Measurements from ENCODE around the gene MRPL55. TPM values are rescaled to one million over a fixed set of nuclear protein-coding genes. Genes with fewer than 3 reads are reported as not detected.
A peak's percentile ranks its signal among the peaks of the same experiment; 100 is the strongest.

MRPL55 gene
- total RNA-seq, 1 donor from 2014 or later = 42.4 TPM

DNA sequence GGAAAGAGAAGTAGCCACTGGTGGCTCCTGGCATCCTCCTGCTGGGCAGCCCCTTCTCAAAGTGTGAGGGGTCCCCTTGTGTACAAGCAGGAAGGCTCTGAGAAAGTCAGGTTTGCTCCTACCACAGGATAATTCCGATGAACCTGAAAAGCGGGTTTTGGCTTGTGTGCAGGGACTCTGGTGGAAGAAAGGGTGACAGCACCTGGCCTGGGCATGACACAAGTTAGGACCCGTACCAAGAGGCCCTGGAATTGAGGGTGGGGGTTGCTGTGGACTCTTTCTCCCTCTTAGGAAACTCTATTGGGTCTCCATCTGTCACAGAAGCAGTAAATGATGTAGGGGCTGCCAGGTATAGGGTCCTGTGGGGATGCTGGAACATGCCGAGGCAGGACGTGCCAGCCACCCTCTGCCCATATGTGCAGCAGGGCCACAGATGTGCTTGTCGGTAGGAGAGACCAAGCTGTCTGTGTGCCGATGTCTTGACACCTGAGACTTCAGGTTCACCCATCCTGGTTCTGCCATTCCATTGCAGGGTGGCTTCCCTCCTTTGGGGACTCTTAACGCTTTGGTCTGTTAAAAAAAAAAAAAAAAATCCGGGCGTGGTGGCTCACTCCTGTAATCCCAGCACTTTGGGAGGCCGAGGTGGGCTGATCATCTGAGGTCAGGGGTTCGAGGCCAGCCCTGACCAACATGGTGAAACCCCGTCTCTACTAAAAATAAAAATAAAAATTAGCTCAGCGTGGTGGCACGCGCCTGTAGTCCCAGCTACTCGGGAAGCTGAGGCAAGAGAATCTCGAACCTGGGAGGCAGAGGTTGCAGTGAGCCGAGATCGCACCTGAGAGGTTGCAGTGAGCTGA, 15.8 kb downstream of the MRPL55 start:
- DNase-seq (ENCODE audit: low spot score) = no peak
- peaks cover 41% of the 10 kb centered on the region for H3K9me3 Mint-ChIP-seq
- Histone ChIP-seq H3K27me3 (no peaks in the 10 kb centered on the region), H3K9me3 (ENCODE audit: low read depth) (no peaks in the 10 kb centered on the region), H3K36me3 (no peaks in the 10 kb centered on the region), H3K27ac (no peak overlapping the region), H3K79me2 (ENCODE audit: low read depth) (peaks cover 91% of the 10 kb centered on the region), H3F3A (ENCODE audit: low read depth) (no peaks in the 10 kb centered on the region), H3K4me3 (no peak overlapping the region), H3K4me2 (no peak overlapping the region), H4K20me1 (ENCODE audit: low read depth) (peaks cover 68% of the 10 kb centered on the region), H3K9ac (no peak overlapping the region), H2AFZ (replicated peaks) (no peak overlapping the region), H3K4me1 (no peaks in the 10 kb centered on the region)
- H3K4me1 Mint-ChIP-seq = peaks cover 18% of the 10 kb centered on the region
- TF ChIP-seq, protein P1, sequence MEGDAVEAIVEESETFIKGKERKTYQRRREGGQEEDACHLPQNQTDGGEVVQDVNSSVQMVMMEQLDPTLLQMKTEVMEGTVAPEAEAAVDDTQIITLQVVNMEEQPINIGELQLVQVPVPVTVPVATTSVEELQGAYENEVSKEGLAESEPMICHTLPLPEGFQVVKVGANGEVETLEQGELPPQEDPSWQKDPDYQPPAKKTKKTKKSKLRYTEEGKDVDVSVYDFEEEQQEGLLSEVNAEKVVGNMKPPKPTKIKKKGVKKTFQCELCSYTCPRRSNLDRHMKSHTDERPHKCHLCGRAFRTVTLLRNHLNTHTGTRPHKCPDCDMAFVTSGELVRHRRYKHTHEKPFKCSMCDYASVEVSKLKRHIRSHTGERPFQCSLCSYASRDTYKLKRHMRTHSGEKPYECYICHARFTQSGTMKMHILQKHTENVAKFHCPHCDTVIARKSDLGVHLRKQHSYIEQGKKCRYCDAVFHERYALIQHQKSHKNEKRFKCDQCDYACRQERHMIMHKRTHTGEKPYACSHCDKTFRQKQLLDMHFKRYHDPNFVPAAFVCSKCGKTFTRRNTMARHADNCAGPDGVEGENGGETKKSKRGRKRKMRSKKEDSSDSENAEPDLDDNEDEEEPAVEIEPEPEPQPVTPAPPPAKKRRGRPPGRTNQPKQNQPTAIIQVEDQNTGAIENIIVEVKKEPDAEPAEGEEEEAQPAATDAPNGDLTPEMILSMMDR (IDR thresholded peaks at IDR 0.05) = no peak
- TF ChIP-seq EZH2phosphoT487 (IDR thresholded peaks at IDR 0.05) = no peak
- TF ChIP-seq EZH2 (IDR thresholded peaks at IDR 0.05) = no peak
- peaks cover 8% of the 10 kb centered on the region for H3K27me3 Mint-ChIP-seq (ENCODE audit: insufficient read depth, low read depth)
- peaks cover 68% of the 10 kb centered on the region for H3K36me3 Mint-ChIP-seq
- H3K4me3 Mint-ChIP-seq = no peak overlapping the region
- no peak overlapping the region for H3K27ac Mint-ChIP-seq

DNA sequence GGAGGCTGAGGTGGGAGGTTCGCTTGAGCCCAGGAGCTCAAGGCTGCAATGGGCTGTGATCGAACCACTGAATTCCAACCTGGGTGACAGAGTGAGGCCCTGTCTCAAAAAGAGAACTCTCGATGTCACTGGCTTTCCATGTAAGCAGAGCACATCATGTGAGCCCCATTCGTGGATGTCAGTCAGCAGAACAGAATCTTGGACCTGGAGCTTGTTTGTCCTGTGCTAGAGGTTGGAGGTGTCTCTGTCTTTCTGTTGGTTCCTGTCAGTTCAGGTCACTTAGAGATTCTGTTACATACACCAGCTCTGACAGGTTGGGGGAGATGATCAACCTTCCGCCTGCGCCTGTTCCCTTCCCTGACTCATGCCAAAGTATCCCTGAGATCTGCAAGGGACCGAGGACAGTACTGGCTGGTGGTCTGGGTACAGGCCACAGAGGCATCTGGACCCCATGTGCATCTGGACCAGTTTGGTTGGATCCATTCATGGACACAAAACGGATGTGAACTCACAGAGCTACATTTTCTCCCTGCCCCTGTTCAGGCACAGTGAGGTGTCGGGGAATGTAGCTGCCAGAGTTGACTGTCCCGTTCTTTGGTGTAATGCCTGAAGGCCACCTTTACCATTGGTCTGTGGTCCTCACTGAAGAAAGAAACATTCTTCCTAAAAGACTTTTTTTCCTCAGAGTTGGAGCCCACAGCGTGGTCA, 16.6 kb downstream of the MRPL55 start:
- Histone ChIP-seq H3K36me3 (no peaks in the 10 kb centered on the region), H3F3A (ENCODE audit: low read depth) (no peaks in the 10 kb centered on the region), H3K9ac (no peak overlapping the region), H3K9me3 (ENCODE audit: low read depth) (no peaks in the 10 kb centered on the region), H3K4me3 (no peak overlapping the region), H3K4me1 (no peaks in the 10 kb centered on the region), H4K20me1 (ENCODE audit: low read depth) (peaks cover 72% of the 10 kb centered on the region), H3K27ac (no peak overlapping the region), H3K79me2 (ENCODE audit: low read depth) (peaks cover 98% of the 10 kb centered on the region), H3K27me3 (no peaks in the 10 kb centered on the region), H2AFZ (replicated peaks) (no peak overlapping the region), H3K4me2 (no peak overlapping the region)
- Mint-ChIP-seq H3K27me3 (ENCODE audit: insufficient read depth, low read depth) (peaks cover 8% of the 10 kb centered on the region), H3K27ac (no peak overlapping the region), H3K9me3 (peaks cover 41% of the 10 kb centered on the region), H3K36me3 (peaks cover 68% of the 10 kb centered on the region), H3K4me3 (no peak overlapping the region), H3K4me1 (peaks cover 23% of the 10 kb centered on the region)
- no peak for TF ChIP-seq EZH2phosphoT487 (IDR thresholded peaks at IDR 0.05)
- TF ChIP-seq EZH2 (IDR thresholded peaks at IDR 0.05) = no peak
- TF ChIP-seq, protein P1 (IDR thresholded peaks at IDR 0.05) = no peak
- no peak for DNase-seq (ENCODE audit: low spot score)

DNA sequence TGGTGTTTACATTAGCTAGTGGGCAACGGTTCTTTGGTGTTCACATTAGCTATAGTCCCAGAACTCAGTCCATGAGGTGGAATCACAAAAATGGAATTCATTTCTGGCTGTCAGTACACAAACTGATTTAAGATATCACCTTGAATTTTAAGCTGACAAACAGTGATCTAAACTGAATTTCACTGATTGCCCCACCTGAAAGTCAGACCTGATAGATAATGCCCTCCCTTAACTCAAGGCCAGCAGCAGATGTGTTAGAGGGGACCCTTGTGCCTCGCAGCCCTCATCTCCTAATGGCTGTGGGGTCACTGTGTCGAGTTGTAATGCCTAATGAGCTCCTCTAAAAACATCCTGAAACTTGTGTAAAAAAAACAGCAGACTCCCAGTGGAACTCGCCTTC, 18.0 kb downstream of the MRPL55 start:
- peaks cover 8% of the 10 kb centered on the region for H3K27me3 Mint-ChIP-seq (ENCODE audit: insufficient read depth, low read depth)
- no peak overlapping the region for H3K4me3 Mint-ChIP-seq
- peaks cover 31% of the 10 kb centered on the region for H3K4me1 Mint-ChIP-seq
- Histone ChIP-seq H3K9me3 (ENCODE audit: low read depth) (no peaks in the 10 kb centered on the region), H3K4me1 (no peaks in the 10 kb centered on the region), H2AFZ (replicated peaks) (no peak overlapping the region), H4K20me1 (ENCODE audit: low read depth) (peaks cover 72% of the 10 kb centered on the region), H3K27me3 (no peaks in the 10 kb centered on the region), H3K27ac (no peak overlapping the region), H3K36me3 (no peaks in the 10 kb centered on the region), H3K4me3 (no peak overlapping the region), H3K79me2 (ENCODE audit: low read depth) (peaks cover 100% of the 10 kb centered on the region), H3K4me2 (no peak overlapping the region), H3K9ac (no peak overlapping the region), H3F3A (ENCODE audit: low read depth) (no peaks in the 10 kb centered on the region)
- DNase-seq (ENCODE audit: low spot score) = no peak
- TF ChIP-seq, protein P1 (IDR thresholded peaks at IDR 0.05) = no peak
- no peak for TF ChIP-seq EZH2 (IDR thresholded peaks at IDR 0.05)
- TF ChIP-seq EZH2phosphoT487 (IDR thresholded peaks at IDR 0.05) = no peak
- H3K9me3 Mint-ChIP-seq = peaks cover 41% of the 10 kb centered on the region
- peak overlapping the region; percentile 57 for H3K27ac Mint-ChIP-seq
- peaks cover 68% of the 10 kb centered on the region for H3K36me3 Mint-ChIP-seq
